UCSD-AML1 (cell line): ENCODE data around the gene CRB1.
"Not testable (repeated sequence)": the region's sequence is repeated elsewhere in the genome, so short reads cannot be mapped to it uniquely, and the experiment has no call there.

ENCODE experiments used
- DNase-seq: peaks from one replicate; lab custom pipeline; 2025; ENCODE audit not compliant: unreplicated experiment; lab: John Stamatoyannopoulos, UW

CRB1 gene

GRCh38 chr1:197394831-197395608, 127.0 kb downstream of the CRB1 start:
- no peak for DNase-seq

GRCh38 chr1:197397895-197398294, 129.8 kb downstream of the CRB1 start:
- DNase-seq: no peak

- DNase-seq: peak; percentile 9
Measured at GRCh38 chr1:197399755-197400521, 131.9 kb downstream of the CRB1 start.

GRCh38 chr1:197400522-197400902, 132.5 kb downstream of the CRB1 start:
- no peak for DNase-seq

- DNase-seq: no peak
Measured at GRCh38 chr1:197402189-197402588, 134.1 kb downstream of the CRB1 start.

- DNase-seq: not testable (repeated sequence)
Measured at GRCh38 chr1:197404774-197405173, 136.7 kb downstream of the CRB1 start.

- not testable (repeated sequence) for DNase-seq
Measured at GRCh38 chr1:197405614-197406013, 137.6 kb downstream of the CRB1 start.

- DNase-seq: no peak
Measured at GRCh38 chr1:197413564-197413963, 145.5 kb downstream of the CRB1 start.

GRCh38 chr1:197415221-197415620, 147.2 kb downstream of the CRB1 start:
- no peak for DNase-seq

GRCh38 chr1:197418693-197419092, 150.6 kb downstream of the CRB1 start:
- no peak for DNase-seq

- no peak for DNase-seq
Measured at GRCh38 chr1:197422993-197423392, 154.9 kb downstream of the CRB1 start.

GRCh38 chr1:197424380-197424779, 156.3 kb downstream of the CRB1 start:
- no peak for DNase-seq

- DNase-seq: no peak
Measured at GRCh38 chr1:197429372-197429771, 161.3 kb downstream of the CRB1 start.

- DNase-seq: no peak
Measured at GRCh38 chr1:197435224-197435623, 167.2 kb downstream of the CRB1 start.

- no peak for DNase-seq
Measured at GRCh38 chr1:197437601-197438000, 169.5 kb downstream of the CRB1 start.

GRCh38 chr1:197438010-197438790, 170.1 kb downstream of the CRB1 start:
- DNase-seq: no peak

GRCh38 chr1:197439708-197440280, 171.7 kb downstream of the CRB1 start:
- no peak for DNase-seq

GRCh38 chr1:197440715-197441114, 172.7 kb downstream of the CRB1 start:
- no peak for DNase-seq

- no peak for DNase-seq
Measured at GRCh38 chr1:197441999-197442414, 174.0 kb downstream of the CRB1 start.

GRCh38 chr1:197444755-197445154, 176.7 kb downstream of the CRB1 start:
- DNase-seq: no peak

GRCh38 chr1:197448121-197448779, 180.2 kb downstream of the CRB1 start:
- DNase-seq: no peak
